GM12878 (cell line): Measurements from ENCODE around the gene COA3. TPM values are rescaled to one million over a fixed set of nuclear protein-coding genes. Genes with fewer than 3 reads are reported as not detected.

Experiments
- ATAC-seq: fragments of 200-7000 bp; cut with Tn5 transposase; 3 replicates; pipeline ENCODE4 v1.9.1; 2020; ENCODE audit warnings: mild to moderate bottlenecking, moderate library complexity
- BruUV-seq: library from RNA; stranded (reverse); fragments of 400-500 nt; replicated peaks from 2 replicates; lab custom pipeline; 2021; lab: Mats Ljungman, UMichigan
- CTCF ChIA-PET: fragments of 300-600 bp; sonication (Branson Sonifier 250); formaldehyde crosslinking; extraction: SDS; loops from one replicate; lab custom pipeline; 2021; ENCODE audit warnings: inconsistent platforms; lab: Yijun Ruan, JAX
- POLR2A ChIA-PET: fragments of 350-600 bp; formaldehyde crosslinking; extraction: SDS; loops from one replicate; lab custom pipeline; 2021; ENCODE audit warnings: inconsistent platforms; lab: Charles Lee
- RAD21 ChIA-PET: fragments of 300-600 bp; sonication (Branson Sonifier 250); formaldehyde crosslinking; loops from one replicate; lab custom pipeline; 2023; ENCODE audit warnings: antibody characterized with exemption; ENCODE audit not compliant: unreplicated experiment; lab: Charles Lee
- SMC1A ChIA-PET: fragments of 300-600 bp; sonication (Branson Sonifier 250); formaldehyde crosslinking; loops from one replicate; lab custom pipeline; 2023; ENCODE audit not compliant: unreplicated experiment, uncharacterized antibody; lab: Charles Lee
- DNase-seq: peaks from one replicate; pipeline ENCODE4 v3.0.0-alpha.2; 2011; ENCODE audit warnings: low read depth, low spot score
- FAIRE-seq: peaks from 3 replicates; lab custom pipeline; 2011; peaks lifted over from hg19 to GRCh38; lab: Jason Lieb, UNC
- H2AFZ ChIP-seq: 2 replicates; pipeline ENCODE4 v1.6.0; 2011; ENCODE audit warnings: low read depth, low read length, control low read depth; ENCODE audit not compliant: control insufficient read depth
- H3K27ac ChIP-seq: 2 replicates; pipeline ENCODE4 v1.5.1; 2011; ENCODE audit warnings: control low read depth; ENCODE audit not compliant: control insufficient read depth, insufficient read depth
- H3K27me3 ChIP-seq, 2 experiments: replicated peaks in 1 of 2; 2 replicates each; pipeline versions ENCODE4 v1.6.0 to v1.6.1; 2011; ENCODE audit warnings: low read length in 1 of 2; ENCODE audit not compliant: control insufficient read depth in 2 of 2, insufficient read depth in 2 of 2
- H3K36me3 ChIP-seq, 2 experiments: 2 replicates each; pipeline ENCODE4 v1.5.1; 2011; ENCODE audit warnings: low read length in 1 of 2; ENCODE audit not compliant: control insufficient read depth in 2 of 2, insufficient read depth in 2 of 2
- H3K4me1 ChIP-seq: 2 replicates; pipeline ENCODE4 v1.6.1; 2011; ENCODE audit warnings: mild to moderate bottlenecking, low read length, moderate library complexity, mixed read lengths; ENCODE audit not compliant: control insufficient read depth, insufficient read depth
- H3K4me2 ChIP-seq: 2 replicates; pipeline ENCODE4 v1.6.0; 2011; ENCODE audit warnings: control low read depth; ENCODE audit not compliant: control insufficient read depth, insufficient read depth
- H3K4me3 ChIP-seq: fragments of 200-600 bp; sonication (generic); 2 replicates; pipeline ENCODE4 v1.5.1; 2016
- H3K79me2 ChIP-seq: 2 replicates; pipeline ENCODE4 v1.6.0; 2011; ENCODE audit warnings: low read length; ENCODE audit not compliant: control insufficient read depth, insufficient read depth
- H3K9ac ChIP-seq: 2 replicates; pipeline ENCODE4 v1.8.0; 2011; ENCODE audit warnings: low read length, control low read depth, mixed read lengths; ENCODE audit not compliant: control insufficient read depth, insufficient read depth
- H3K9me3 ChIP-seq: replicated peaks from 3 replicates; pipeline ENCODE4 v1.5.1; 2011; ENCODE audit warnings: mild to moderate bottlenecking, low read length; ENCODE audit not compliant: control insufficient read depth, insufficient read depth
- H4K20me1 ChIP-seq: 2 replicates; pipeline ENCODE4 v1.6.0; 2011; ENCODE audit not compliant: control insufficient read depth, insufficient read depth
- CREM ChIP-seq: IDR thresholded peaks from 2 replicates; pipeline ENCODE4 v1.6.1; 2014; ENCODE audit warnings: antibody characterized with exemption, low read depth
- ESRRA ChIP-seq: IDR thresholded peaks from 2 replicates; pipeline ENCODE4 v1.6.1; 2012; ENCODE audit warnings: mild to moderate bottlenecking, low read length, improper control_type of control experiment
- GATAD2B ChIP-seq: fragments of 450-650 bp; conservative IDR thresholded peaks from 2 replicates; pipeline ENCODE4 v1.6.1; 2017; ENCODE audit warnings: low read depth, mild to moderate bottlenecking, moderate library complexity
- MTA3 ChIP-seq: IDR thresholded peaks from 2 replicates; pipeline ENCODE4 v1.6.1; 2012; ENCODE audit warnings: low read length, inconsistent platforms, borderline replicate concordance
- MYC ChIP-seq: IDR thresholded peaks from 2 replicates; pipeline ENCODE4 v1.6.1; 2011; ENCODE audit warnings: mild to moderate bottlenecking, low read length, moderate library complexity, inconsistent platforms; ENCODE audit not compliant: insufficient read depth, insufficient replicate concordance, insufficient read length, severe bottlenecking
- NFYA ChIP-seq: IDR thresholded peaks from 2 replicates; pipeline ENCODE4 v1.6.1; 2011; ENCODE audit warnings: low read depth, mild to moderate bottlenecking, low read length, improper control_type of control experiment, borderline replicate concordance
- PML ChIP-seq: IDR thresholded peaks from 2 replicates; pipeline ENCODE4 v1.6.1; 2012; ENCODE audit warnings: low read length, inconsistent platforms
- TBL1XR1 ChIP-seq: IDR thresholded peaks from 2 replicates; pipeline ENCODE4 v1.6.1; 2012; ENCODE audit warnings: low read depth, low read length, improper control_type of control experiment
- WRNIP1 ChIP-seq: IDR thresholded peaks from 2 replicates; pipeline ENCODE4 v1.6.1; 2011; ENCODE audit warnings: low read depth, low read length, improper control_type of control experiment, borderline replicate concordance
- ZNF207 ChIP-seq: fragments of 450-650 bp; IDR thresholded peaks from 2 replicates; pipeline ENCODE4 v1.6.1; 2014; ENCODE audit warnings: antibody characterized with exemption, mild to moderate bottlenecking, borderline replicate concordance
- ZNF274 ChIP-seq: IDR thresholded peaks from one replicate; pipeline ENCODE4 v1.8.0; 2011; ENCODE audit not compliant: insufficient read length, insufficient read depth
- WGBS: methylation state at CpG from one replicate; pipeline ENCODE4 v1.1.6; 2016; ENCODE audit warnings: low lambda C conversion rate; ENCODE audit not compliant: insufficient replicate concordance, insufficient coverage; ENCODE audit errors: missing lambda C conversion rate; 5-methylcytosine and 5-hydroxymethylcytosine counted together
- in situ Hi-C: fragments of 300-500 bp; cut with MboI; formaldehyde crosslinking; loops from 9 replicates; pipeline ENCODE4 v1.14.3; 2018; ENCODE audit warnings: mixed read lengths
- intact Hi-C: fragments of 100-400 bp; cut with micrococcal nuclease; formaldehyde crosslinking; loops from one replicate; pipeline ENCODE4 v1.14.2; 2022; ENCODE audit not compliant: unreplicated experiment
- polyA plus RNA-seq, 11 experiments: library from polyadenylated mRNA; depleted of rRNA in 4 of 11; unstranded in 6 of 11; stranded (reverse) in 5 of 11; fragments of >200 nt; fragmentation: Nextera tagmentation in 4 of 11; fragmentation: Illumina TruSeq in 1 of 11; extraction: Ambion mirVana in 4 of 11; extraction: Trizol in 1 of 11; gene quantifications; 1 replicate in 1 of 11; 2 replicates in 10 of 11; pipeline versions ENCODE4 v1.2.1 to v1.2.3, GENCODE V29; 2011 to 2016; ENCODE audit warnings: inconsistent platforms in 2 of 11, missing spikeins in 2 of 11, low read depth in 1 of 11
- total RNA-seq, 4 experiments: library from RNA; depleted of rRNA in 3 of 4; stranded (reverse); fragments of >200 nt in 3 of 4; fragmentation: Illumina TruSeq in 1 of 4; extraction: Trizol in 1 of 4; gene quantifications; 2 replicates each; pipeline versions ENCODE4 v1.2.1 to v1.2.3, GENCODE V29; 2013 to 2021
- TF ChIP-seq, protein P1 (sequence below): IDR thresholded peaks from 2 replicates; pipeline ENCODE4 v1.6.1; 2011; ENCODE audit warnings: mild to moderate bottlenecking, low read depth, low read length, moderate library complexity; ENCODE audit not compliant: insufficient replicate concordance

COA3 gene
- total and polyA plus RNA-seq, 10 of the 15 experiments (the other 5 are each of a cell fraction or from before 2014, with no cell fraction given) = 45.2 to 161 (median 64.6) TPM

DNA sequence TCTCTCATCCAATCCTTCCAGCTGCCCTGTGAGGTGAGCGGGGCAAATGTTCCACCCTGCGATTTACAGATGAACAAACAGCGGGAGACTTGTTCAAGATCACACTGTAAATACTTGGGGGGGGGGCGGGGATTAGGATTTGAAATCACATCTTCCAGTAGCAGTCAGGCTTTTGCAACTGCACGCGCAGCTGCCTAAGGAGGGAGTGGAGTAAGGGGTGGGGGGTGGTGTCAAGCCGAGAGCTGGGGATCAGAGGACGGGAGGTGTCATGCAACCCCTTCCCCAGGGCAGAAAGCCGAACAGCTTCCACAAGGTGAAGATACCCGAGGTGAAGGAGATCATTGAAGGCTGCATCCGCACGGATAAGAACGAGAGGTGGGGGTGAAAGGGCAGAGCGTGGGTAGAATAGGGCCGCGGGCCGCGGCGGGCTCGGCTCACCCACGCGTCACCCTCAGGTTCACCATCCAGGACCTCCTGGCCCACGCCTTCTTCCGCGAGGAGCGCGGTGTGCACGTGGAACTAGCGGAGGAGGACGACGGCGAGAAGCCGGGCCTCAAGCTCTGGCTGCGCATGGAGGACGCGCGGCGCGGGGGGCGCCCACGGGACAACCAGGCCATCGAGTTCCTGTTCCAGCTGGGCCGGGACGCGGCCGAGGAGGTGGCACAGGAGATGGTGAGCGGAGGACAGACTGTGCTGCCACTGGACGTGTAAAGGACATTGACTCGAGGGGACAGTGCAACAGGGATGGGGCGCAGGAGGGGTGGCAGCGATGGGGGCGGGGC lies 13.5 kb downstream of the COA3 start:
- POLR2A ChIA-PET = interaction anchor here (0.5 to 0.7 kb wide), 2 partner anchors 189 to 193 kb away, joined by 4 read pairs; no protein-coding TSS in a partner anchor
- H3K4me2 ChIP-seq = no peak overlapping the region
- H2AFZ ChIP-seq = no peak overlapping the region
- DNase-seq = no peak
- H4K20me1 ChIP-seq = no peaks in the 10 kb centered on the region; the same call in 1 of the 2 replicates
- SMC1A ChIA-PET = no interaction called here
- TF ChIP-seq ZNF207 = no peak
- no peak for TF ChIP-seq TBL1XR1
- TF ChIP-seq PML = no peak
- no peak for TF ChIP-seq NFYA
- TF ChIP-seq, protein P1, sequence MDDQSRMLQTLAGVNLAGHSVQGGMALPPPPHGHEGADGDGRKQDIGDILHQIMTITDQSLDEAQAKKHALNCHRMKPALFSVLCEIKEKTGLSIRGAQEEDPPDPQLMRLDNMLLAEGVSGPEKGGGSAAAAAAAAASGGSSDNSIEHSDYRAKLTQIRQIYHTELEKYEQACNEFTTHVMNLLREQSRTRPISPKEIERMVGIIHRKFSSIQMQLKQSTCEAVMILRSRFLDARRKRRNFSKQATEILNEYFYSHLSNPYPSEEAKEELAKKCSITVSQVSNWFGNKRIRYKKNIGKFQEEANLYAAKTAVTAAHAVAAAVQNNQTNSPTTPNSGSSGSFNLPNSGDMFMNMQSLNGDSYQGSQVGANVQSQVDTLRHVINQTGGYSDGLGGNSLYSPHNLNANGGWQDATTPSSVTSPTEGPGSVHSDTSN = no peak
- no peak for TF ChIP-seq GATAD2B
- TF ChIP-seq MYC = no peak
- no peak for TF ChIP-seq MTA3
- TF ChIP-seq WRNIP1 = no peak
- no peak for TF ChIP-seq CREM
- no peak for TF ChIP-seq ESRRA
- no peak for TF ChIP-seq ZNF274
- H3K4me3 ChIP-seq = no peak overlapping the region
- no peak for FAIRE-seq
- H3K79me2 ChIP-seq = no peaks in the 10 kb centered on the region
- CTCF ChIA-PET = no interaction called here
- no peak for ATAC-seq
- RAD21 ChIA-PET = no interaction called here
- in situ Hi-C loops (no loop called here), intact Hi-C loops (no loop called here)
- no peaks in the 10 kb centered on the region; the same call in 2 of the 3 replicates for H3K9me3 ChIP-seq
- no peak overlapping the region for H3K9ac ChIP-seq
- no peaks in the 10 kb centered on the region; a peak in 1 of 4 replicates for H3K36me3 ChIP-seq
- H3K27ac ChIP-seq = no peak overlapping the region
- 45% methylated on average over 51 of the region's 52 CpGs for WGBS
- no TSS peak for BruUV-seq
- peaks cover 7 to 21% of the 10 kb centered on the region in 2 experiments for H3K27me3 ChIP-seq
- no peaks in the 10 kb centered on the region for H3K4me1 ChIP-seq
